Esophagus squamous epithelium (tissue), 4 donors: ENCODE results near the gene GXYLT2.

Source experiments
- POLR2A ChIP-seq, 4 donors: fragments of 450-650 bp; IDR thresholded peaks; one replicate each; pipeline ENCODE4 v1.6.1; 2017; ENCODE audit warnings: antibody characterized with exemption in 4 of 4, mild to moderate bottlenecking in 4 of 4, moderate library complexity in 3 of 4
- TF ChIP-seq, protein P1 (sequence below), 6 experiments: fragments of 450-650 bp in 4 of 6; fragments of 200-600 bp in 2 of 6; sonication (generic) in 2 of 6; IDR thresholded peaks; one replicate each; pipeline ENCODE4 v1.5.1; 2016 to 2019; ENCODE audit warnings: antibody characterized with exemption in 6 of 6, mild to moderate bottlenecking in 4 of 6, moderate library complexity in 4 of 6

GRCh38 chr3:72847751-72848702 lies 39.8 kb upstream of the GXYLT2 start, which contains the start of gene SHQ1:
- peak in 1 of 4 donors; percentile 52 for TF ChIP-seq POLR2A (IDR thresholded peaks at IDR 0.05)
- TF ChIP-seq, protein P1, sequence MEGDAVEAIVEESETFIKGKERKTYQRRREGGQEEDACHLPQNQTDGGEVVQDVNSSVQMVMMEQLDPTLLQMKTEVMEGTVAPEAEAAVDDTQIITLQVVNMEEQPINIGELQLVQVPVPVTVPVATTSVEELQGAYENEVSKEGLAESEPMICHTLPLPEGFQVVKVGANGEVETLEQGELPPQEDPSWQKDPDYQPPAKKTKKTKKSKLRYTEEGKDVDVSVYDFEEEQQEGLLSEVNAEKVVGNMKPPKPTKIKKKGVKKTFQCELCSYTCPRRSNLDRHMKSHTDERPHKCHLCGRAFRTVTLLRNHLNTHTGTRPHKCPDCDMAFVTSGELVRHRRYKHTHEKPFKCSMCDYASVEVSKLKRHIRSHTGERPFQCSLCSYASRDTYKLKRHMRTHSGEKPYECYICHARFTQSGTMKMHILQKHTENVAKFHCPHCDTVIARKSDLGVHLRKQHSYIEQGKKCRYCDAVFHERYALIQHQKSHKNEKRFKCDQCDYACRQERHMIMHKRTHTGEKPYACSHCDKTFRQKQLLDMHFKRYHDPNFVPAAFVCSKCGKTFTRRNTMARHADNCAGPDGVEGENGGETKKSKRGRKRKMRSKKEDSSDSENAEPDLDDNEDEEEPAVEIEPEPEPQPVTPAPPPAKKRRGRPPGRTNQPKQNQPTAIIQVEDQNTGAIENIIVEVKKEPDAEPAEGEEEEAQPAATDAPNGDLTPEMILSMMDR (IDR thresholded peaks at IDR 0.05) = no peak
